Thyroid gland (tissue), 4 donors: ENCODE measurements around the gene CTTNBP2NL. TPM values are rescaled to one million over a fixed set of nuclear protein-coding genes. Genes with fewer than 3 reads are reported as not detected.

ENCODE experiments used
- DNase-seq, 2 donors: peaks; one replicate each; pipeline ENCODE4 v3.0.0-alpha.2; 2019
- H3K27ac ChIP-seq, 3 donors: fragments of 200-600 bp; sonication (generic); 1 replicate in 2 of 3; 2 replicates in 1 of 3; pipeline ENCODE4 v1.5.1; 2016 to 2019; ENCODE audit warnings: mild to moderate bottlenecking in 1 of 3, moderate library complexity in 1 of 3
- H3K27me3 ChIP-seq: fragments of 200-600 bp; sonication (generic); one replicate; pipeline ENCODE4 v1.5.1; 2019
- H3K36me3 ChIP-seq, 2 donors: fragments of 200-600 bp; sonication (generic); one replicate each; pipeline ENCODE4 v1.5.1; 2016 to 2019
- H3K4me1 ChIP-seq, 2 donors: fragments of 200-600 bp; sonication (generic); one replicate each; pipeline ENCODE4 v1.5.1; 2017 to 2019
- H3K4me3 ChIP-seq, 3 donors: fragments of 200-600 bp; sonication (generic); replicated peaks in 1 of 3; 1 replicate in 2 of 3; 2 replicates in 1 of 3; pipeline ENCODE4 v1.5.1; 2016; ENCODE audit warnings: mild to moderate bottlenecking in 1 of 3
- H3K9me3 ChIP-seq: fragments of 200-600 bp; sonication (generic); one replicate; pipeline ENCODE4 v1.5.1; 2017
- POLR2A ChIP-seq, 2 donors: fragments of 450-650 bp; IDR thresholded peaks; one replicate each; pipeline ENCODE4 v1.6.1; 2017; ENCODE audit warnings: antibody characterized with exemption in 2 of 2, mild to moderate bottlenecking in 2 of 2, moderate library complexity in 1 of 2
- WGBS, 2 donors: methylation state at CpG; one replicate each; pipeline ENCODE4 v1.1.5; 2017; 5-methylcytosine and 5-hydroxymethylcytosine counted together
- intact Hi-C: fragments of 100-400 bp; cut with DNase I; formaldehyde crosslinking; loops from one replicate; pipeline ENCODE4 v1.15.1; 2023
- total RNA-seq, 4 donors: library from RNA; depleted of rRNA; stranded (reverse); fragments of >200 nt; gene quantifications; one replicate each; pipeline ENCODE4 v1.2.3, GENCODE V29; 2016
- TF ChIP-seq, protein P1 (sequence below), 6 experiments: fragments of 200-600 bp in 3 of 6; fragments of 450-650 bp in 3 of 6; sonication (generic) in 3 of 6; IDR thresholded peaks; one replicate each; pipeline ENCODE4 v1.5.1; 2016 to 2019; ENCODE audit warnings: antibody characterized with exemption in 6 of 6, mild to moderate bottlenecking in 2 of 6, inconsistent platforms in 1 of 6, moderate library complexity in 1 of 6

CTTNBP2NL gene
- total RNA-seq, 4 donors from 2014 or later, result 11.8 to 20.7 (median 19.2) TPM

GRCh38 chr1:112453876-112454275, 57.9 kb downstream of the CTTNBP2NL start:
- no peak for DNase-seq
- no peak for TF ChIP-seq POLR2A (IDR thresholded peaks at IDR 0.05)
- TF ChIP-seq, protein P1, sequence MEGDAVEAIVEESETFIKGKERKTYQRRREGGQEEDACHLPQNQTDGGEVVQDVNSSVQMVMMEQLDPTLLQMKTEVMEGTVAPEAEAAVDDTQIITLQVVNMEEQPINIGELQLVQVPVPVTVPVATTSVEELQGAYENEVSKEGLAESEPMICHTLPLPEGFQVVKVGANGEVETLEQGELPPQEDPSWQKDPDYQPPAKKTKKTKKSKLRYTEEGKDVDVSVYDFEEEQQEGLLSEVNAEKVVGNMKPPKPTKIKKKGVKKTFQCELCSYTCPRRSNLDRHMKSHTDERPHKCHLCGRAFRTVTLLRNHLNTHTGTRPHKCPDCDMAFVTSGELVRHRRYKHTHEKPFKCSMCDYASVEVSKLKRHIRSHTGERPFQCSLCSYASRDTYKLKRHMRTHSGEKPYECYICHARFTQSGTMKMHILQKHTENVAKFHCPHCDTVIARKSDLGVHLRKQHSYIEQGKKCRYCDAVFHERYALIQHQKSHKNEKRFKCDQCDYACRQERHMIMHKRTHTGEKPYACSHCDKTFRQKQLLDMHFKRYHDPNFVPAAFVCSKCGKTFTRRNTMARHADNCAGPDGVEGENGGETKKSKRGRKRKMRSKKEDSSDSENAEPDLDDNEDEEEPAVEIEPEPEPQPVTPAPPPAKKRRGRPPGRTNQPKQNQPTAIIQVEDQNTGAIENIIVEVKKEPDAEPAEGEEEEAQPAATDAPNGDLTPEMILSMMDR (IDR thresholded peaks at IDR 0.05), result no peak
- Histone ChIP-seq H3K4me1 (peaks cover 3 to 10% of the 10 kb centered on the region in 2 donors), H3K36me3 (peaks cover 6 to 20% of the 10 kb centered on the region in 2 donors), H3K27ac (no peak overlapping the region), H3K4me3 (no peak overlapping the region), H3K27me3 (no peaks in the 10 kb centered on the region), H3K9me3 (no peaks in the 10 kb centered on the region)
- intact Hi-C loops, result no loop called here
- WGBS, 2 donors, result 86 to 91% methylated on average over 1 of the region's 1 CpG

- Histone ChIP-seq H3K36me3 (peaks cover 6 to 20% of the 10 kb centered on the region in 2 donors), H3K4me1 (peaks cover 4 to 5% of the 10 kb centered on the region in 2 donors), H3K27me3 (no peaks in the 10 kb centered on the region), H3K4me3 (no peak overlapping the region), H3K27ac (no peak overlapping the region), H3K9me3 (no peaks in the 10 kb centered on the region)
- TF ChIP-seq, protein P1 (IDR thresholded peaks at IDR 0.05), result no peak
- no peak for TF ChIP-seq POLR2A (IDR thresholded peaks at IDR 0.05)
- intact Hi-C loops, result no loop called here
- 91 to 96% methylated on average over 3 of the region's 3 CpGs for WGBS, 2 donors
- no peak for DNase-seq
Measured at GRCh38 chr1:112454316-112454715, 58.3 kb downstream of the CTTNBP2NL start.

DNA sequence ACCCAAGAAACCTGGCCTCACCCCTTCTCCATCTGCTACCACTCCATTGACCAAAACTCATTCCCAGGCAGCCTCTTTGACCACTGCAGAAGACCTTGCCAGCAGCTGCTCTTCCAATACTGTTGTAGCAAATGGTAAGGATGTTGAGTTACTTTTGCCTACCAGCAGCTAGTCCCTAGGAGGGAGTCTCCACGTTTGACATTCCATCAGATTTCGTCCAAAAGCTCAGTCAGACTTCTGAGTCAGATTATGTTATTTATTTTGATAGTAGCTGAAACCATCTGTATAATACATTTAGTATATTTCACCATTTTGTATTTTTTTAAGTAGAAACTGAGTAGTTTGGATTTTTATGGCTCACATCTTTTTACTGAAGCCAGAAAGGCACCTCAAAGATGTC, 61.2 kb downstream of the CTTNBP2NL start:
- H3K4me1 ChIP-seq, result peaks cover 16 to 33% of the 10 kb centered on the region in 2 donors
- peaks cover 6 to 20% of the 10 kb centered on the region in 2 donors for H3K36me3 ChIP-seq
- TF ChIP-seq, protein P1 (IDR thresholded peaks at IDR 0.05), result no peak
- no peak for TF ChIP-seq POLR2A (IDR thresholded peaks at IDR 0.05)
- WGBS, 2 donors, result 88 to 90% methylated on average over 2 of the region's 2 CpGs
- H3K9me3 ChIP-seq, result no peaks in the 10 kb centered on the region
- intact Hi-C loops, result no loop called here
- H3K27ac ChIP-seq, result no peak overlapping the region
- DNase-seq, result no peak
- H3K4me3 ChIP-seq, result no peak overlapping the region
- no peaks in the 10 kb centered on the region for H3K27me3 ChIP-seq

- TF ChIP-seq, protein P1 (IDR thresholded peaks at IDR 0.05), result no peak
- Histone ChIP-seq H3K27me3 (no peaks in the 10 kb centered on the region), H3K36me3 (peaks cover 6 to 20% of the 10 kb centered on the region in 2 donors), H3K9me3 (no peaks in the 10 kb centered on the region), H3K4me1 (peaks cover 16 to 37% of the 10 kb centered on the region in 2 donors), H3K27ac (no peak overlapping the region), H3K4me3 (no peak overlapping the region)
- intact Hi-C loops, result no loop called here
- DNase-seq, result no peak
Measured at GRCh38 chr1:112457955-112458354, 61.9 kb downstream of the CTTNBP2NL start.

DNA sequence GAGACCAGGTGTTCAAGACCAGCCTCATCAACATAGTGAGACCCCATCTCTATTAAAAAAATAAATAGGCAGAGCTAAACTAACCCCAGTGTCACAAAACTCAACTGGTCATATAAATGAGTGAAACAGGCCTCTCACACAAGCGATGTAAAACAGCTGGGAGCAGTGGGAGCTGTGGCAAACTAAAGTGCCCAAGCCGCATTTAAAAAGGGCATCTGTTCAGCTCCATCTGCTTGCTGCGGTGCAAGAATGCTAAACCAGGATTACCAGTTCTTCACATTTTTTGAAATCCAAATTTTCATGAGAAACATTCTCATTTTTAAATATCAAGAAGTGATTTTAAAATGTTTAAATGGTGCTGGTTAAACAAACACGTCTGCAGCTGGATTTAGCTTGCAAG, 62.7 kb downstream of the CTTNBP2NL start:
- intact Hi-C loops, result no loop called here
- Histone ChIP-seq H3K9me3 (no peaks in the 10 kb centered on the region), H3K27me3 (no peaks in the 10 kb centered on the region), H3K4me1 (peaks cover 16 to 37% of the 10 kb centered on the region in 2 donors), H3K27ac (no peak overlapping the region), H3K4me3 (no peak overlapping the region), H3K36me3 (peaks cover 6 to 20% of the 10 kb centered on the region in 2 donors)
- TF ChIP-seq, protein P1 (IDR thresholded peaks at IDR 0.05), result no peak
- no peak for TF ChIP-seq POLR2A (IDR thresholded peaks at IDR 0.05)
- WGBS, 2 donors, result 91 to 95% methylated on average over 4 of the region's 4 CpGs
- no peak for DNase-seq
